Measurements from ENCODE around the gene GAS7. TPM values are rescaled to one million over a fixed set of nuclear protein-coding genes. Genes with fewer than 3 reads are reported as not detected.
"Not testable (repeated sequence)": the region's sequence is repeated elsewhere in the genome, so short reads cannot be mapped to it uniquely, and the experiment has no call there.

Gene GAS7
- total RNA-seq, 8 experiments from 2014 or later: 4.1 to 37.7 (median 9.7) TPM

GRCh38 chr17:10067446-10068143 lies 130.8 kb downstream of the GAS7 start:
- in situ Hi-C loops (cut with MboI; ENCODE audit: low pct_unique_long_range_greater_than_20kb in 2 of 9, low sequenced_read_pairs in 9 of 9, unreplicated experiment in 9 of 9): no loop called here
- Histone ChIP-seq H3K27ac (no peak overlapping the region), H3K4me1 (replicated peaks in 1 of 2) (peaks cover 4 to 17% of the 10 kb centered on the region in 2 donors), H3K4me3 (no peak overlapping the region)
- 17 to 100% (median 78%) methylated on average over 1 to 4 of the region's 8 CpGs; no CpG with 5 or more reads in 2 of the 10 experiments for WGBS, 10 experiments
- no peak for ATAC-seq (replicated peaks in 6 of 8)

GRCh38 chr17:10064536-10064935 lies 133.9 kb downstream of the GAS7 start:
- no peak for ATAC-seq (replicated peaks in 6 of 8)
- in situ Hi-C loops (cut with MboI; ENCODE audit: low pct_unique_long_range_greater_than_20kb in 2 of 9, low sequenced_read_pairs in 9 of 9, unreplicated experiment in 9 of 9): no loop called here

GRCh38 chr17:10063730-10064241 lies 134.6 kb downstream of the GAS7 start:
- H3K27ac ChIP-seq: no peak overlapping the region
- no peak overlapping the region for H3K4me3 ChIP-seq
- 40 to 100% (median 69%) methylated on average over 1 to 12 of the region's 17 CpGs; no CpG with 5 or more reads in 4 of the 10 experiments for WGBS, 10 experiments
- in situ Hi-C loops (cut with MboI; ENCODE audit: low pct_unique_long_range_greater_than_20kb in 2 of 9, low sequenced_read_pairs in 9 of 9, unreplicated experiment in 9 of 9): no loop called here
- peaks cover 31 to 44% of the 10 kb centered on the region in 2 donors for H3K4me1 ChIP-seq (replicated peaks in 1 of 2)
- peak in 1 of 8 experiments; percentile 11 for ATAC-seq (replicated peaks in 6 of 8)

More at GRCh38 chr17:10064536-10064935, 133.9 kb downstream of the GAS7 start:
- Histone ChIP-seq H3K4me1 (replicated peaks in 1 of 2) (peaks cover 27 to 40% of the 10 kb centered on the region in 2 donors), H3K27ac (no peak overlapping the region), H3K4me3 (no peak overlapping the region)
- WGBS, 10 experiments: 80 to 100% (median 100%) methylated on average over 1 to 3 of the region's 3 CpGs; no CpG with 5 or more reads in 4 of the 10 experiments

DNA sequence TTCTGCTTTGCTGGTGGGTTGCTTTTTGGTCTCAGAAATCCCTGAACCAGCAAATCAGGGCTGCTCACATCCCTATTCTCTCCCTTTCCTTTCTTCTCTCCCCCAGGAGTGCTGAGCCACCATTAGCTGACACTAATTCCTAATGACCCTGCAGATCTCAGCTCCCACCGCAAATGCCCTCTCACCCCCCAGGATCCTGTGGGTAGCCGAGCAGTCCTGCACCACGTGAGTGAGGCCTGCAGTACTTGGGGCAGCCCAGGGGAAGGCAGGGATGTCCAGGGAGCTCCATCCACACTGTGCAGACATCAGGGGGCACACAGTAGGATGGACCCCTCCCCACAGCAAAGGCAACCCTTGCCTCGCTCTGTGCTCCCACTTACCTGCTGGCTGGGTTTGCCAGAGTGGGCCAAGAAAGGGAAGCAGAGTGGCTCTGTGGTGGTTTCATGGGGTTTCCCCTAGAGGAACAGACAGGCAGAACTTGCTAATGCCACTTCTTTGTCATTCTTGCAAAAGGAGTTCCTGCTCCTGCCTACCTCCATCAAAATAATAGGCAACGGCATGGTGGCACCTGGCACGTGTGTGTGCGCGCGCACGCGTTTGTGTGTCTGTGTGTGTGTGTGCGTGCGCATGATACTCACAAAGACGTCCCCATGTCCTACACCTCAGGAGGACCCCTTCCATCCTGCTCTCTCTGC lies 135.6 kb downstream of the GAS7 start:
- ATAC-seq (replicated peaks in 6 of 8): no peak
- no peak overlapping the region for H3K4me3 ChIP-seq
- 77 to 100% (median 98%) methylated on average over 1 to 10 of the region's 14 CpGs; no CpG with 5 or more reads in 3 of the 10 experiments for WGBS, 10 experiments
- H3K4me1 ChIP-seq (replicated peaks in 1 of 2): peaks cover 32 to 44% of the 10 kb centered on the region in 2 donors
- no peak overlapping the region for H3K27ac ChIP-seq
- in situ Hi-C loops (cut with MboI; ENCODE audit: low pct_unique_long_range_greater_than_20kb in 2 of 9, low sequenced_read_pairs in 9 of 9, unreplicated experiment in 9 of 9): no loop called here

- peak overlapping the region; percentile 23 to 55 for H3K27ac ChIP-seq
- H3K4me1 ChIP-seq (replicated peaks in 1 of 2): peaks cover 32 to 44% of the 10 kb centered on the region in 2 donors
- no peak overlapping the region for H3K4me3 ChIP-seq
- WGBS, 10 experiments: 0 to 100% (median 63%) methylated on average over 1 to 9 of the region's 13 CpGs
- in situ Hi-C loops (cut with MboI; ENCODE audit: low pct_unique_long_range_greater_than_20kb in 2 of 9, low sequenced_read_pairs in 9 of 9, unreplicated experiment in 9 of 9): no loop called here
- ATAC-seq (replicated peaks in 6 of 8): peak; percentile 35 to 87 (median 78)
Measured at GRCh38 chr17:10061111-10061845, 137.1 kb downstream of the GAS7 start.

DNA sequence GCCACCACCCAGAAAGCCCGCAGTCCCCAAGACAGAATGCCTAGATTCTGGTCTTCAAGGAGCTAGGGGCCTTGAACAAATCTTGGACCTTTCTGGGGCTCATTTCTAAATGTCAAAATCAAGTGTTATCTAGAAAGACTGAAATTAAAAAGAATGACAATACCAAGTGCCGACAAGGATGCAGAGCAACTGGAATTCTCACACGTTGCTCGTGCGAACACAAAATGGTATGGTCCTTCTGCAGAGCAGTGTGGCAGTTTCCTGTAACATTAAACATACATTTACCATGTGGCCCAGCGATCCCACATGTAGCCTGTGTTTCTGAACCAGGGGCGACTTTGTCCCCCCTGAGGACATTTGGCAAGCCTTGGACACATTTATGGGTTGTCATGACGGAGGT lies 137.9 kb downstream of the GAS7 start:
- in situ Hi-C loops (cut with MboI; ENCODE audit: low pct_unique_long_range_greater_than_20kb in 2 of 9, low sequenced_read_pairs in 9 of 9, unreplicated experiment in 9 of 9): no loop called here
- Histone ChIP-seq H3K27ac (peak overlapping the region in 1 of 2 donors; percentile 18), H3K4me3 (no peak overlapping the region), H3K4me1 (replicated peaks in 1 of 2) (peaks cover 32 to 44% of the 10 kb centered on the region in 2 donors)
- no peak for ATAC-seq (replicated peaks in 6 of 8)
- WGBS, 10 experiments: 52 to 100% (median 86%) methylated on average over 2 to 8 of the region's 8 CpGs; no CpG with 5 or more reads in 5 of the 10 experiments

DNA sequence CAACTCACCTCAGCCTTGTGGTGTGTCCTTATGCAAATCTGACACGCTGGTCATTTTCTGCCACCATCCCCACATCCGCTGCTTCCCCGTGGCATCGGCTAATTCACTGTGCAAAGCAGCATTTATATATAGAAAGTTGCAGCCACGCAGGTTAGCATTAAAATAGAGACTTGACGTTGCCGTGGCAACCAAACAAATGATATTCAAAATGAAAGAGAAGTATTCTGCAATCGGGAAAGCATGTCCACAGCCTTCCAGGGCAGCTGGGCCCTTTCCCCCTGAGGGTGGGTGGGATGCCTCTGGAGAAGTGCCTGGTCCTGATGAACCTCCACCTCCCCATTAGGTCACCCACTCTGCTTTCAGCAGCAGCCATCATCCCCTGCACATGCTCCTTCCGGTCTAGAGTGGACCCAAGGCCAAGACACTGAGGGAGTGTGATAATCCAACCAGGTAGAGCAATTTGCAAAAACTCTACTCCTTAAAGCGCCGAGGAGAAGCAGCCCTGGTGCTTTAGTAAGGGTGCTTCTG lies 138.7 kb downstream of the GAS7 start:
- WGBS, 10 experiments: 20 to 55% (median 39%) methylated on average over 1 to 6 of the region's 11 CpGs; no CpG with 5 or more reads in 2 of the 10 experiments
- Histone ChIP-seq H3K4me1 (replicated peaks in 1 of 2) (peaks cover 33 to 47% of the 10 kb centered on the region in 2 donors), H3K4me3 (no peak overlapping the region), H3K27ac (peak overlapping the region; percentile 18 to 63)
- in situ Hi-C loops (cut with MboI; ENCODE audit: low pct_unique_long_range_greater_than_20kb in 2 of 9, low sequenced_read_pairs in 9 of 9, unreplicated experiment in 9 of 9): no loop called here
- peak in 7 of 8 experiments; percentile 33 to 87 (median 70) for ATAC-seq (replicated peaks in 6 of 8)

- in situ Hi-C loops (cut with MboI; ENCODE audit: low pct_unique_long_range_greater_than_20kb in 2 of 9, low sequenced_read_pairs in 9 of 9, unreplicated experiment in 9 of 9): no loop called here
- 55 to 100% (median 91%) methylated on average over 1 to 12 of the region's 16 CpGs for WGBS, 10 experiments
- Histone ChIP-seq H3K4me3 (no peak overlapping the region), H3K27ac (peak overlapping the region; percentile 18 to 34), H3K4me1 (replicated peaks in 1 of 2) (peaks cover 39 to 51% of the 10 kb centered on the region in 2 donors)
- ATAC-seq (replicated peaks in 6 of 8): peak in 1 of 8 experiments; percentile 1
Measured at GRCh38 chr17:10058921-10059683, 139.3 kb downstream of the GAS7 start.

DNA sequence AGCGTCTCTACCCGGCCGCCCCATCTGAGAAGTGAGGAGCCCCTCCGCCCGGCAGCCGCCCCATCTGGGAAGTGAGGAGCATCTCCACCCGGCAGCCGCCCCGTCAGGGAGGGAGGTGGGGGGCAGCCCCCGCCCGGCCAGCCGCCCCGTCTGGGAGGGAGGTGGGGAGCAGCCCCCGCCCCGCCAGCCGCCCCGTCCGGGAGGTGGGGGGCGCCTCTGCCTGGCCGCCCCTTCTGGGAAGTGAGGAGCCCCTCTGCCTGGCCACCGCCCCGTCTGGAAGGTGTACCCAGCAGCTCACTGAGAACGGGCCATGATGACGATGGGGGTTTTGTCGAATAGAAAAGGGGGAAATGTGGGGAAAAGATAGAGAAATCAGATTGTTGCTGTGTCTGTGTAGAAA lies 140.9 kb downstream of the GAS7 start:
- peaks cover 45 to 54% of the 10 kb centered on the region in 2 donors for H3K4me1 ChIP-seq (replicated peaks in 1 of 2)
- H3K27ac ChIP-seq; in situ Hi-C loops (cut with MboI; ENCODE audit: low pct_unique_long_range_greater_than_20kb in 2 of 9, low sequenced_read_pairs in 9 of 9, unreplicated experiment in 9 of 9); ATAC-seq (replicated peaks in 6 of 8); H3K4me3 ChIP-seq: not testable (repeated sequence)
- WGBS, 10 experiments: no CpG with 5 or more reads among the region's 25 CpGs

- peaks cover 30 to 36% of the 10 kb centered on the region in 2 donors for H3K4me1 ChIP-seq (replicated peaks in 1 of 2)
- no peak for ATAC-seq (replicated peaks in 6 of 8)
- no peak overlapping the region for H3K27ac ChIP-seq
- in situ Hi-C loops (cut with MboI; ENCODE audit: low pct_unique_long_range_greater_than_20kb in 2 of 9, low sequenced_read_pairs in 9 of 9, unreplicated experiment in 9 of 9): no loop called here
- WGBS, 10 experiments: 0 to 100% (median 92%) methylated on average over 1 to 8 of the region's 13 CpGs; no CpG with 5 or more reads in 1 of the 10 experiments
- no peak overlapping the region for H3K4me3 ChIP-seq
Measured at GRCh38 chr17:10055262-10055975, 143.0 kb downstream of the GAS7 start.

DNA sequence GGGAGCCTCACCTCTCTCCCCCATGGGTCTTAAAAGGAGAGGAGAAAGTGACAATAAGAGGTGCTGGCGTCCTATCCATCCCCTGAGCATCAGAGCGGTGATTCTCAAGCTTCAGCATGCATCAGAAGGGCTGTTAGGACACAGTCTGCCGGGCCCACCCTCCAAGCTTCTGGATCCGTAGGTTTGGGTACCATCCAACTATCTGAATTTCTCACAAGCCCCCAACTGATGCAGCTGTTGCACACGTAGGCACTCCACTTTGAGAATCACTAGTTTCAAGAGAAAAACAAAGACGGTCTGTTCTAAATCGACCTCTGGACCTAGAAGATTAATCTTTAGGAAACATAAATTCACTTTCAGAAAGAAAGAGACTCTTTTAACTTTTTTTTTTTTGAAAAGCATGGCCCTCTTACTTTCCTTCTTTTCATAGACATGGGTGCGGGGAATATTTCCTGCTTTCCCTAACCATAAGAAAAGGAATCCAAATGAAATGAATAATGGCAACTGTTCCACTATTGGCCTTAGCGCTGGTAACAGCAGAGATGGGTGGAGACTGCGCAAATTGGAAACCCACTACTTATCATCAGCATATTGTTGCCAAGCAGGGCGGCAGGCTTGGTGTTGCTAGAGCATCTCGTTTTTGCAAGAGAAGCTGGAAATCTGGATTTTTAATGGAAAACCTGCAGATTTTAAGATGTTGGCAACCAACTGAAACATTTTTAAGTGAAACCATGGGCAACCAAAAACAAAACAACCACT lies 144.4 kb downstream of the GAS7 start:
- no peak overlapping the region for H3K27ac ChIP-seq
- peak in 5 of 8 experiments; percentile 35 to 85 (median 59) for ATAC-seq (replicated peaks in 6 of 8)
- no peak overlapping the region for H3K4me3 ChIP-seq
- WGBS, 10 experiments: 41 to 82% (median 66%) methylated on average over 2 to 10 of the region's 12 CpGs; no CpG with 5 or more reads in 1 of the 10 experiments
- peaks cover 18 to 24% of the 10 kb centered on the region in 2 donors for H3K4me1 ChIP-seq (replicated peaks in 1 of 2)
- in situ Hi-C loops (cut with MboI; ENCODE audit: low pct_unique_long_range_greater_than_20kb in 2 of 9, low sequenced_read_pairs in 9 of 9, unreplicated experiment in 9 of 9): no loop called here
